ENCODE data around the gene DNAJC12.

Gene DNAJC12

GRCh38 chr10:67793313-67793712, 44.7 kb downstream of the DNAJC12 start:
- no peak for TF ChIP-seq CREB1 (IDR thresholded peaks at IDR 0.05; ENCODE audit: low read depth)
- no peak for TF ChIP-seq RAD21 (IDR thresholded peaks at IDR 0.05; ENCODE audit: low read depth)
- no peak for TF ChIP-seq REST (IDR thresholded peaks at IDR 0.05; ENCODE audit: low read depth)
- no peak for TF ChIP-seq TEAD4 (IDR thresholded peaks at IDR 0.05)
- no peak for TF ChIP-seq EP300 (IDR thresholded peaks at IDR 0.05; ENCODE audit: borderline replicate concordance)
- no peak for TF ChIP-seq EGR1 (IDR thresholded peaks at IDR 0.05)
- no peak for TF ChIP-seq ZBTB7A (IDR thresholded peaks at IDR 0.05; ENCODE audit: low read depth)
- no peak for TF ChIP-seq CEBPB (IDR thresholded peaks at IDR 0.05)
- TF ChIP-seq, protein P1, sequence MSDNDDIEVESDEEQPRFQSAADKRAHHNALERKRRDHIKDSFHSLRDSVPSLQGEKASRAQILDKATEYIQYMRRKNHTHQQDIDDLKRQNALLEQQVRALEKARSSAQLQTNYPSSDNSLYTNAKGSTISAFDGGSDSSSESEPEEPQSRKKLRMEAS (IDR thresholded peaks at IDR 0.05), result no peak
- no peak for TF ChIP-seq YY1 (IDR thresholded peaks at IDR 0.05; ENCODE audit: low read depth)
- TF ChIP-seq, protein P2, sequence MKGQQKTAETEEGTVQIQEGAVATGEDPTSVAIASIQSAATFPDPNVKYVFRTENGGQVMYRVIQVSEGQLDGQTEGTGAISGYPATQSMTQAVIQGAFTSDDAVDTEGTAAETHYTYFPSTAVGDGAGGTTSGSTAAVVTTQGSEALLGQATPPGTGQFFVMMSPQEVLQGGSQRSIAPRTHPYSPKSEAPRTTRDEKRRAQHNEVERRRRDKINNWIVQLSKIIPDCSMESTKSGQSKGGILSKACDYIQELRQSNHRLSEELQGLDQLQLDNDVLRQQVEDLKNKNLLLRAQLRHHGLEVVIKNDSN (IDR thresholded peaks at IDR 0.05), result no peak
- TF ChIP-seq NFIC (IDR thresholded peaks at IDR 0.05), result no peak
- TF ChIP-seq TCF12 (IDR thresholded peaks at IDR 0.05; ENCODE audit: low read depth), result no peak
- no peak for TF ChIP-seq FOXM1 (IDR thresholded peaks at IDR 0.05; ENCODE audit: borderline replicate concordance, low read depth)

GRCh38 chr10:67792653-67793052, 45.3 kb downstream of the DNAJC12 start:
- TF ChIP-seq, protein P1 (IDR thresholded peaks at IDR 0.05), result no peak

GRCh38 chr10:67790534-67791408, 47.2 kb downstream of the DNAJC12 start:
- no peak for TF ChIP-seq NFIC (IDR thresholded peaks at IDR 0.05)
- no peak for TF ChIP-seq RAD21 (IDR thresholded peaks at IDR 0.05; ENCODE audit: low read depth)
- TF ChIP-seq CEBPB (IDR thresholded peaks at IDR 0.05), result peak; percentile 84

- TF ChIP-seq TEAD4 (IDR thresholded peaks at IDR 0.05) (peak; percentile 30; the same call in 1 of the 2 replicates), TAF1 (IDR thresholded peaks at IDR 0.05; ENCODE audit: low read depth) (no peak)
These were observed 48.2 kb downstream of the DNAJC12 start for GRCh38 chr10:67789769-67790168.

DNA sequence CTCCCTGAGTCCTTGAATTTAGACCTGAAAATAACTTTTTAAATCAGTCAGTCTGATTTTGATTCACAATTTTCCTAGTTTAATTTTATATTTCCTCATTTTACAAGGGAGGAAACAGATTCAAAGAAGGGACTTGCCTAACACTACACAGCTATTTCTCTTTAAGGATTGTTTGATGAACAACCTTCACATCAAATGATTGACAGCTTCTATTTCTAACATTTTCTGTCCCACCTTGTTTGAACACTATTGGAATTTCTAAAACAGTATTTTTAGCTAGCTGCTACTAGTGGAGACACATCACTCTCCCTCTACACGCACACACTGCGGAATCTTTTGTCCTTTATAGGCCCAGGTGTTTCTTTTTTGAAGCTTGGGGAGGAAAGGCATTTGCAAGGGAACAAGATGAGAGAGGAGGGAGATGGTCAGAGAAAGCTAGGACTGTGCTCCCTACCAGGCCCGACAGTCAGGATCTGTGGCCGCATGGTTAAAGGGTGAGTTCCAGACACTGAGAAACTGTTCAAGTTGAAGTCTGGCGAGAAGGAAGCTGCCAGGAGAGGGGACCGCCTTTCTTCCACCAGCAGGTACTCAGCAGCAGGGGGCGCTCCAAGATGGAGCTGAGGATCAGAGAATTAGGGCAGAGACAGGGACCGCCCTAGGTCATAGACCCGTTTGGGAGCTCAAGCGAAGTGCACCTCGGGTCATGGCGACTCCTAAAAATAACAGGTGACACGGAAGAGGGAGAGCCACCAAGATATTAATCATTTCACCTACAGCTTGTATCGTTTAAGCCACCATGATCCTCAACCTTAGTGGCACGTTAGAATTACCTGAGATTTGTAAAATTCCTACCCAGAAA, 49.7 kb downstream of the DNAJC12 start:
- peak; percentile 40; the same call in 1 of the 2 replicates for TF ChIP-seq RAD21 (IDR thresholded peaks at IDR 0.05; ENCODE audit: low read depth)
- TF ChIP-seq CREB1 (IDR thresholded peaks at IDR 0.05; ENCODE audit: low read depth), result no peak
- TF ChIP-seq TEAD4 (IDR thresholded peaks at IDR 0.05), result no peak

DNA sequence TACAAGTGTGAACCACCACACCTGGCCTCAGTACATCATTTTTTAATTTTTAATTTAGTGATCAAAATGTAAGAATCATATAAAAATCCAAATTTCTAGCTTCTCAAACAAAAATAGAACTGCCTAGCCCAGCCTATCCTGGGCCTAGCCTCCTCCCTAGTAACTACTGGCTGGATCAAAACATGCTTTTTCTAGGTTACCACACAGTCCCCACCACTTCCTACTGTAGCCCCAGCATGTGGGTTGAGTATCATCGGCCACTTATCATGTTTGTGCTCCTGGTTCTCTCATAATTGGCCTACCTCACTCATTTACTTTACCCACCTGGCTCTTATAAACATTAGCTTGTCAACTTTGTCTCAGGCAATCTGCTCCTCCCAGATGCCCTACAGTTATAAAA, 52.9 kb downstream of the DNAJC12 start:
- TF ChIP-seq FOXM1 (IDR thresholded peaks at IDR 0.05; ENCODE audit: borderline replicate concordance, low read depth) (no peak), TCF12 (IDR thresholded peaks at IDR 0.05; ENCODE audit: low read depth) (no peak), EGR1 (IDR thresholded peaks at IDR 0.05) (no peak), RAD21 (IDR thresholded peaks at IDR 0.05; ENCODE audit: low read depth) (no peak), CEBPB (IDR thresholded peaks at IDR 0.05) (no peak), CREB1 (IDR thresholded peaks at IDR 0.05; ENCODE audit: low read depth) (no peak), ZBTB7A (IDR thresholded peaks at IDR 0.05; ENCODE audit: low read depth) (no peak), TEAD4 (IDR thresholded peaks at IDR 0.05) (no peak)
- TF ChIP-seq, protein P2 (IDR thresholded peaks at IDR 0.05), result no peak

GRCh38 chr10:67784474-67784873, 53.5 kb downstream of the DNAJC12 start:
- TF ChIP-seq NFIC (IDR thresholded peaks at IDR 0.05), result no peak
- TF ChIP-seq REST (IDR thresholded peaks at IDR 0.05; ENCODE audit: low read depth), result no peak
- no peak for TF ChIP-seq CREB1 (IDR thresholded peaks at IDR 0.05; ENCODE audit: low read depth)
- no peak for TF ChIP-seq RAD21 (IDR thresholded peaks at IDR 0.05; ENCODE audit: low read depth)
- TF ChIP-seq ZBTB7A (IDR thresholded peaks at IDR 0.05; ENCODE audit: low read depth), result no peak
- TF ChIP-seq, protein P1 (IDR thresholded peaks at IDR 0.05), result no peak
- TF ChIP-seq TEAD4 (IDR thresholded peaks at IDR 0.05), result no peak
- TF ChIP-seq, protein P2 (IDR thresholded peaks at IDR 0.05), result no peak
- TF ChIP-seq EGR1 (IDR thresholded peaks at IDR 0.05), result no peak
- no peak for TF ChIP-seq TAF1 (IDR thresholded peaks at IDR 0.05; ENCODE audit: low read depth)
- TF ChIP-seq CEBPB (IDR thresholded peaks at IDR 0.05), result no peak

All from Ishikawa (cell line).